ENCODE measurements around the gene VPREB1.
"Not testable (repeated sequence)": the region's sequence is repeated elsewhere in the genome, so short reads cannot be mapped to it uniquely, and the experiment has no call there.

DNA sequence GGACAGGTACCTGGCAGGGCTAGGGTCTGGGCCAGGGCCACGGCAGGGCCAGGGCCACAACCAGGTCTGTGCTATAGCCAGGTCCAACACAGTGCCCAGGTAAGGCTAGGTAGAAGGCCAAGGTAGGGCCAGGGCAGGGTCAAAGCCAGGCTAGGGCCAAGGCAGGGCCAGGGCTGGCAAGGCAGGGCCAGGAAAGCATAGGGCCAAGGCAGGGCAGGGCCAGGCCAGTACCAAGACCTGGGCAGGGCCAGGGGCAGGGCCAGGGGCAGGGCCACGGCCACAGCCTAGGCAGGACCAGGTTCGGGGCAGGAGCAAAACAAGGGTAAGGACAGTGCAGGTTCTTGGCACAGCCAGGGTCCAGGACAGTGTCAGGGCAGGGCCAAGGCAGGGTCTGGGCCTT lies 48.1 kb downstream of the VPREB1 start:
- TF ChIP-seq, protein P1, sequence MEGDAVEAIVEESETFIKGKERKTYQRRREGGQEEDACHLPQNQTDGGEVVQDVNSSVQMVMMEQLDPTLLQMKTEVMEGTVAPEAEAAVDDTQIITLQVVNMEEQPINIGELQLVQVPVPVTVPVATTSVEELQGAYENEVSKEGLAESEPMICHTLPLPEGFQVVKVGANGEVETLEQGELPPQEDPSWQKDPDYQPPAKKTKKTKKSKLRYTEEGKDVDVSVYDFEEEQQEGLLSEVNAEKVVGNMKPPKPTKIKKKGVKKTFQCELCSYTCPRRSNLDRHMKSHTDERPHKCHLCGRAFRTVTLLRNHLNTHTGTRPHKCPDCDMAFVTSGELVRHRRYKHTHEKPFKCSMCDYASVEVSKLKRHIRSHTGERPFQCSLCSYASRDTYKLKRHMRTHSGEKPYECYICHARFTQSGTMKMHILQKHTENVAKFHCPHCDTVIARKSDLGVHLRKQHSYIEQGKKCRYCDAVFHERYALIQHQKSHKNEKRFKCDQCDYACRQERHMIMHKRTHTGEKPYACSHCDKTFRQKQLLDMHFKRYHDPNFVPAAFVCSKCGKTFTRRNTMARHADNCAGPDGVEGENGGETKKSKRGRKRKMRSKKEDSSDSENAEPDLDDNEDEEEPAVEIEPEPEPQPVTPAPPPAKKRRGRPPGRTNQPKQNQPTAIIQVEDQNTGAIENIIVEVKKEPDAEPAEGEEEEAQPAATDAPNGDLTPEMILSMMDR (conservative IDR thresholded peaks at IDR 0.05; ENCODE audit: low read length), result not testable (repeated sequence)
- TF ChIP-seq EZH2phosphoT487 (IDR thresholded peaks at IDR 0.05; ENCODE audit: borderline replicate concordance, low read depth, low read length), result not testable (repeated sequence)

All from OCI-LY7 (cell line).